Hepatocyte (in vitro differentiated cells): ENCODE data around the gene LY6G6F. TPM values are rescaled to one million over a fixed set of nuclear protein-coding genes. Genes with fewer than 3 reads are reported as not detected.

Experiments used
- DNase-seq: peaks from one replicate; pipeline ENCODE4 v3.0.0-alpha.2; 2016; ENCODE audit warnings: low spot score
- H2AFZ ChIP-seq: fragments of 200-600 bp; sonication (generic); 2 replicates; pipeline ENCODE4 v1.6.0; 2016; ENCODE audit warnings: antibody characterized with exemption, mild to moderate bottlenecking
- H3K27ac ChIP-seq: fragments of 200-600 bp; sonication (generic); 2 replicates; pipeline ENCODE4 v1.5.1; 2016; ENCODE audit warnings: mild to moderate bottlenecking
- H3K27me3 ChIP-seq: fragments of 200-600 bp; sonication (generic); 2 replicates; pipeline ENCODE4 v1.6.1; 2016
- H3K36me3 ChIP-seq: fragments of 200-600 bp; sonication (generic); replicated peaks from 2 replicates; pipeline ENCODE4 v1.5.1; 2016; ENCODE audit warnings: low read depth; ENCODE audit not compliant: insufficient read depth
- H3K4me1 ChIP-seq: fragments of 200-600 bp; sonication (generic); 2 replicates; pipeline ENCODE4 v1.5.1; 2016; ENCODE audit warnings: mild to moderate bottlenecking, moderate library complexity; ENCODE audit not compliant: insufficient read depth
- H3K4me2 ChIP-seq: fragments of 200-600 bp; sonication (generic); 2 replicates; pipeline ENCODE4 v1.6.0; 2016
- H3K4me3 ChIP-seq: fragments of 200-600 bp; sonication (generic); 2 replicates; pipeline ENCODE4 v1.5.1; 2016; ENCODE audit warnings: mild to moderate bottlenecking
- H3K79me2 ChIP-seq: fragments of 200-600 bp; sonication (generic); 2 replicates; pipeline ENCODE4 v1.6.0; 2017; ENCODE audit warnings: mild to moderate bottlenecking
- H3K9me2 ChIP-seq: fragments of 200-600 bp; sonication (generic); replicated peaks from 2 replicates; pipeline ENCODE4 v1.6.0; 2017; ENCODE audit warnings: mild to moderate bottlenecking; ENCODE audit not compliant: insufficient read depth
- H3K9me3 ChIP-seq: fragments of 200-600 bp; sonication (generic); 2 replicates; pipeline ENCODE4 v1.5.1; 2016; ENCODE audit warnings: low read depth, mild to moderate bottlenecking
- H4K20me1 ChIP-seq: fragments of 200-600 bp; sonication (generic); 2 replicates; pipeline ENCODE4 v1.6.0; 2016; ENCODE audit warnings: mild to moderate bottlenecking; ENCODE audit not compliant: insufficient read depth, poor library complexity, severe bottlenecking
- CTCF ChIP-seq: fragments of 200-600 bp; sonication (generic); IDR thresholded peaks from 2 replicates; pipeline ENCODE4 v1.5.1; 2016; ENCODE audit warnings: antibody characterized with exemption, mild to moderate bottlenecking; ENCODE audit not compliant: poor library complexity
- EZH2 ChIP-seq: fragments of 200-600 bp; sonication (generic); IDR thresholded peaks from 2 replicates; pipeline ENCODE4 v1.6.1; 2016; ENCODE audit warnings: antibody characterized with exemption, mild to moderate bottlenecking, borderline replicate concordance
- EZH2phosphoT487 ChIP-seq: fragments of 200-600 bp; sonication (generic); IDR thresholded peaks from one replicate; pipeline ENCODE4 v1.6.1; 2018; ENCODE audit warnings: antibody characterized with exemption, mild to moderate bottlenecking, low read depth, moderate library complexity; ENCODE audit not compliant: unreplicated experiment, severe bottlenecking
- WGBS: methylation state at CpG from one replicate; pipeline ENCODE4 v1.1.6; 2016; ENCODE audit warnings: low lambda C conversion rate; ENCODE audit errors: missing lambda C conversion rate; 5-methylcytosine and 5-hydroxymethylcytosine counted together
- polyA plus RNA-seq: library from polyadenylated mRNA; unstranded; fragments of >200 nt; fragmentation: Nextera tagmentation; extraction: Ambion mirVana; gene quantifications from 2 replicates; pipeline ENCODE4 v1.2.1, GENCODE V29; 2016
- total RNA-seq: library from RNA; depleted of rRNA; stranded (reverse); fragments of >200 nt; gene quantifications from 2 replicates; pipeline ENCODE4 v1.2.3, GENCODE V29; 2014

The LY6G6F gene
- total and polyA plus RNA-seq, 2 experiments from 2014 or later: not detected

DNA sequence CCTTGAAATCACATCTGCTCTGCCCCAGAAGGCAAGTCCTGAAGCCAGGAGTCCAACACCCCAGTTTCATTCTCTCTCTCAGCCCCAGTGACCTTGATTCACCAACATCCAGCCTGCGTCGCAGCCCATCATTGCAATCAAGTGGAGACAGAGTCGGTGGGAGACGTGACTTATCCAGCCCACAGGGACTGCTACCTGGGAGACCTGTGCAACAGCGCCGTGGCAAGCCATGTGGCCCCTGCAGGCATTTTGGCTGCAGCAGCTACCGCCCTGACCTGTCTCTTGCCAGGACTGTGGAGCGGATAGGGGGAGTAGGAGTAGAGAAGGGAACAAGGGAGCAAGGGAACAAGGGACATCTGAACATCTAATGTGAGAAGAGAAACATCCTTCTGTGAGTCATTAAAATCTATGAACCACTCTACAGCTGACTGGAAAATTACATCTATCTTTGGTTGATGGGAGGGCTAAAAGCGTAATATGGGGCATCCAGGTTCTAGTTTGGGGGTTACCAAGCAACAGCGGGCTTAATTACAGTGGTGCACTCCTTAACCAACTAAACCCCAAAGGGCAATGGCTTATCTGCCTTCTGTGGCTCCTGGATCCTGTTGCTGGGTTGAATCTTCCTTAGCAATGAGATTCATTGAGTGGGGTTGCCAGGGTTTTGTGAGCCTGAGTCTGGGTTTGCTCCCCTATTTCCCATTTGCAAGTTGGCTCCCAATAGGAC, 11.0 kb downstream of the LY6G6F start:
- Histone ChIP-seq H4K20me1 (no peaks in the 10 kb centered on the region), H3K9me3 (no peaks in the 10 kb centered on the region), H3K79me2 (no peaks in the 10 kb centered on the region), H3K4me3 (no peak overlapping the region), H3K27ac (no peak overlapping the region), H3K9me2 (no peaks in the 10 kb centered on the region), H3K36me3 (no peaks in the 10 kb centered on the region), H2AFZ (no peak overlapping the region), H3K27me3 (no peaks in the 10 kb centered on the region), H3K4me1 (peaks cover 25% of the 10 kb centered on the region), H3K4me2 (no peak overlapping the region)
- TF ChIP-seq EZH2 (no peak), EZH2phosphoT487 (no peak)
- 56% methylated on average over 10 of the region's 10 CpGs for WGBS
- peak; percentile 26 for DNase-seq

- Histone ChIP-seq H3K4me3 (no peak overlapping the region), H3K9me3 (no peaks in the 10 kb centered on the region), H3K27ac (no peak overlapping the region), H3K9me2 (no peaks in the 10 kb centered on the region), H3K36me3 (no peaks in the 10 kb centered on the region), H2AFZ (no peak overlapping the region), H3K4me1 (peaks cover 25% of the 10 kb centered on the region), H3K27me3 (no peaks in the 10 kb centered on the region), H3K4me2 (no peak overlapping the region), H3K79me2 (no peaks in the 10 kb centered on the region), H4K20me1 (no peaks in the 10 kb centered on the region)
- TF ChIP-seq EZH2phosphoT487 (no peak), EZH2 (no peak), CTCF (no peak)
- DNase-seq: no peak
- 67% methylated on average over 1 of the region's 1 CpG for WGBS
These were observed 11.6 kb downstream of the LY6G6F start for GRCh38 chr6:31718265-31718664.

- DNase-seq: no peak
- TF ChIP-seq EZH2phosphoT487 (no peak), CTCF (no peak), EZH2 (no peak)
- Histone ChIP-seq H3K79me2 (no peaks in the 10 kb centered on the region), H3K4me3 (no peak overlapping the region), H3K9me3 (no peaks in the 10 kb centered on the region), H3K4me1 (peaks cover 17% of the 10 kb centered on the region), H3K27me3 (no peaks in the 10 kb centered on the region), H3K36me3 (no peaks in the 10 kb centered on the region), H3K27ac (no peak overlapping the region), H4K20me1 (no peaks in the 10 kb centered on the region), H3K9me2 (no peaks in the 10 kb centered on the region), H3K4me2 (no peak overlapping the region), H2AFZ (no peak overlapping the region)
- 84% methylated on average over 6 of the region's 6 CpGs for WGBS
These were observed 12.3 kb downstream of the LY6G6F start for GRCh38 chr6:31719001-31719400.

DNA sequence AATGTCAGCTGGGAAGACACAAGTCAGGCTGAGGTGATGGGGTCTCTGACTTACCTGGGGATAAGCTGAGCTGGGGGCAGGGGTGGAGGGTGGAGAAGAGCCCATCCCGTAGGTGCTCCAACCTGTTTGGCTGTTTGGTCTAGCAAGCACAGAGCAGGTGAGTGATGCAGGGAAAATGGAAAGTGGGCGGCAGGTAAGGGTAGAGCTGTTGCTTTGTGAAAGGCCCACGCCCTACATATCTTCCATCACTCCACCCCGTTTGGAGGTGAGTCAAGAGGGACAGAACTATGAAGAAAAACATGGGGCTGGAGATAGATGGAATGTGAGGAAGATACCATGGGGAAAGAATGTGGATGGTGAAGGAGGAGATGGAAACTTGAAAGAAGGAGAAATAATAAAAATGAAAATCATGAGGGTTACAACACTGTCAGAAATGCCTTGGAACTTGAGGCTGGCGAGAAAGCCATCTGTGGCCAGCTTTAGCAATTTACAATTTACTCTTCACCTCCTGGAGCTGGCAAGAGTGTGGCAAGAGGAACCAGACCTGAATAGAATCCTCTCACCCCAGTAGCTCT, 13.6 kb downstream of the LY6G6F start:
- no peak for DNase-seq
- Histone ChIP-seq H3K27me3 (no peaks in the 10 kb centered on the region), H3K4me1 (peaks cover 4% of the 10 kb centered on the region), H3K4me2 (no peak overlapping the region), H3K36me3 (no peaks in the 10 kb centered on the region), H2AFZ (no peak overlapping the region), H3K4me3 (no peak overlapping the region), H4K20me1 (no peaks in the 10 kb centered on the region), H3K27ac (no peak overlapping the region), H3K9me3 (no peaks in the 10 kb centered on the region), H3K9me2 (no peaks in the 10 kb centered on the region), H3K79me2 (no peaks in the 10 kb centered on the region)
- WGBS: 88% methylated on average over 5 of the region's 5 CpGs
- TF ChIP-seq CTCF: no peak
- TF ChIP-seq EZH2: no peak
- no peak for TF ChIP-seq EZH2phosphoT487
